NCI-H460 (cell line): ENCODE measurements around the gene ZNF423. TPM values are rescaled to one million over a fixed set of nuclear protein-coding genes. Genes with fewer than 3 reads are reported as not detected.

Experiments used
- DNase-seq: peaks from one replicate; pipeline ENCODE4 v3.0.0-alpha.2; 2016; ENCODE audit warnings: low read depth; ENCODE audit errors: extremely low read depth
- total RNA-seq: library from RNA; depleted of rRNA; stranded (reverse); fragments of >200 nt; shearing (Covaris generic); gene quantifications from 2 replicates; pipeline ENCODE4 v1.2.3, GENCODE V29; 2014

ZNF423 gene
- total RNA-seq, 1 experiment from 2014 or later, result not detected

GRCh38 chr16:49701789-49702494, 154.0 kb downstream of the ZNF423 start:
- DNase-seq, result no peak

DNA sequence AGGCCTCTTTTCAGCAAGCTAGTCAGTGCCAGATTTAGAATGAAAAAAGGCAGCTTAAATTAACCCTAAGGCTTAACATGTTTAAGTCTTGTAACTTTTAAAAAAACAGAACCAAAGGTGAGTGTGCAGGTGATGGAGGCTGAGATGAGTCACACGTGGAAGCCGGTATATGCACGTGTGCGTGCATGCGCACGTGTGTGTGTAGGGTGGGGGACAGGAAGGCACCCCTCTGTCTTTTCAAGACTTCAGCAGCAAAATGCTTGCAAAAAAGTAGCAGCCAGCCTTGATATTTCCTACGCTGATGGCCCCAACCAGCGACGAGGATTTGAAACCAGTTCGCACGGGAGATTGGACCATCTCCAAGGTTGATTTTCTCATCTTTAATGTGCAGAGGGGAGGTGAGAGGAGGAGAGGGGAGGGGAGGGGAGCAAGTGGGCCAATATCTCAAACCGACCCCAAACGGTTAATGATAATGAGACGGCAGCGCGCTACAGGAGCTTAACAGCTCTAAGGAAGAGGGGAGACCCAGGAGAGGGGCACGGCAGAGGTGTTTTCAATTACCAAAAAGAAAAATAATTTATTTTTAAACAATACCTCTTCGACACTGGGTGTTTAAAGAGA, 154.7 kb downstream of the ZNF423 start:
- no peak for DNase-seq

GRCh38 chr16:49700251-49701064, 155.5 kb downstream of the ZNF423 start:
- DNase-seq, result no peak

DNA sequence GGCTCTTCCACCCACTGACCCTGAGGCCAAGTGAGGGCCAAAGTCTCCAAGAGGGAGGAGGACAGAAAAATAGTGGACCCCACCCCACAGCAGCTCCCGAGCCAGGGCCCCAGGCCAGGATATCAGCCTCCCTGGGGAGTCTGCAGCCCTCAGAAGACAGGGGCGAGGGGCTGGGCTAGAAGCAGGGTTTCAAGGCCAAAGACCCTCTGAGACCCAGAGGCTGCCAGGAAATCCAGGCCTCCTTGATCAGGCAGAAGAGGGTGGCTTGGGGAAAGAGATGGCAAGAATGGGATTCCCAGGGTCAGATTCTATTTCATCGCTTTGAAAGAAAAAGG, 156.1 kb downstream of the ZNF423 start:
- no peak for DNase-seq

GRCh38 chr16:49698931-49699840, 156.7 kb downstream of the ZNF423 start:
- no peak for DNase-seq

DNA sequence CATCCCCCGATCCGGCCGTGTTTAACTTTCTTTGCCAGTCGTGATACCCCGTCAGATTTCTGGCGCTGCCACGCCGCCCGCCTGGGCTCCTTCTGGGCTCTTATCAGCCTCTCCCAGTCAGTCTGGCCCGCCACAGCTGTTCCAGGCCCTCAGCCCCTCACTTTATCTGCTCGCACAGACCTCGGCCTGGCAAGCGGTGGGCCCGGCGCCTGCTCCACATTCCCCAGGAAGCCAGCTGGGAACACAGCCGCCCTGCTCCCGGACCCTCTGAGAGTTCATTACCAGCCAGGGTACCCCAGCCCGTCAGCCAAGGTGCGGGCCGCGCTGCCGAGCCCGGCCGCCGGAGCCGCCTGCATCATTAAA, 157.5 kb downstream of the ZNF423 start:
- DNase-seq, result no peak

GRCh38 chr16:49697631-49698452, 158.1 kb downstream of the ZNF423 start:
- no peak for DNase-seq

DNA sequence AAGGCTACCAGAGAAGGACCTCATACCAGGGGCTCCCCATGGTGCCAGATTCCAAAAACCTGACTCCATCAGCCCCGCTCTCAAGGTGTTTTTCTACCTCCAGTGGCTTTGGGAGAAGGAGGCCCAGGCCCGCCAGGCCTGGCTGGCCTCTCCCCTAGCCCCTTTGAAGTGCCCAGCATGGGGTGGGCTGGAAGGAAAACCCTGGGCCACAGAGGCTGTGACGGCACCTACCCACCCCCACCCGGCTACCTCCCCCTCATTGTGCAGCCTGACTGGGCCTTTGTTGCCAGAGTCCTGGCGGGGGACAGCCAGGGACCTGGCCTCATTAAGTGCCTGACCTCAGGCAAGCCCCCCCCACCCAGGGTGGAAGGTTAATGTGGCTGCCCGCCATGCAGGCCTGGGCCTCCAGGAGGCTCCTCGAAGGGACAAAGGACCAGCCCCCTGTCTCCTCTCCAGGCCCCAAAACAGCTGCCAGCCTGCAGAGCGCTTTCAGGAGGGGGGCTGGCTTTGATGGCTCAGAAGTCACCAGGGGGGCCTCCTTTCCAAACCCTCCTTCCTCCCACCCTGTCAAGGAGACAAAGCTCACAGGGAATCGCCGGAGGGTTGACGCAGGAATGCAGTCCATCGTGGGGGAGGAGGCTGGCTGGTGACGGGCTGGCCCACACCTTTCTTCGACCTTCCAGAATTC, 159.4 kb downstream of the ZNF423 start:
- DNase-seq, result no peak

GRCh38 chr16:49695782-49696413, 160.0 kb downstream of the ZNF423 start:
- no peak for DNase-seq

DNA sequence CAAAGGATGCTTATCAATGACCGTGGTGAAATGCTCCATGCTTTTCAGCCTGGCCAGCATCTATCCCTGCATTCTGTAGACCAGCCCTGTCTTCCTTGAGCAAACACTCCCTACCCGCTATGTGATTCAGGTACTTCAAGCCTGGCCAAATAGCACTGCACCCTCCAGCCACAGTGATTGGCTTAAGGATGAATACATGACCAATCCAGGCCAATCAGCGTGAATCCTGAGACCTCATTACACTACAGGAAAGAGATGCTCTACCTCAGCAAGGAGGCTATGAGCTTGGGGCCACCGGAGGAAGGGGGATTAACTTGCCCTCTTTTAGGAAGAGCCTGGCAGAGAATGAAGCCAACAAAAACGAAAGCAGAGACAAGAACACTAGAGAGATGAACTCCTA, 162.5 kb downstream of the ZNF423 start:
- DNase-seq, result no peak

- DNase-seq, result no peak
Measured at GRCh38 chr16:49690778-49691177, 165.1 kb downstream of the ZNF423 start.

DNA sequence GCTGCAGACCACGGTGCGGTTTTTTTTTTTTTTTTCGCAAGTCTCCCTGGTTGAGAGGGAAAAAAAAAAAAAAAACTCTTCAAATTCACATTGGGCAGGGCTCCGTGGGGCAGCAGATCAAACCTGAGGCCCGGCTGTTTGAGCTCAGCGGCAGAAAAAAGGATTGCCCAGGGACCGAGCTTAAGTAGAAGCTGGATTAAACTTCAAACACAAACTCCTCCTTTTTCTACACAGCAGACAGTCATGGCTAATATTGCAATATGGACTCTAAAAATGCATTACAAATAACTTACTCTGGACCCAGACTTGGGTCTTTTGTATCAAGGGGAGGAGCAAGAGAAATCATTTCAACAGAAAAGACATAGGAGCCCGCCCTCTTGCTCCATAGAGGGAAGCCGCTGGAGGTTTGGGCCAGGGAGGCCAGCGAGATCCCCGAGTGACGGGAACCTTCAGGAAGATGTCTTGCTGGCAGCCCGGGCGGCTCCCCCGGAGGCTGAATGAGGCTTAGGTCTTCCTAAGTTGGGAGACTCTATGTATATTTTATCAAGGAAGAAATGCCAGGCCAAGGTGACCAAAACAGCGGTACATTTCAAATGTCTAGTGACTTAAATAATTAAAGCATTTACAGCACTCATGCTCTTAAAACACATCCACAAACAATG, 167.7 kb downstream of the ZNF423 start:
- DNase-seq, result no peak

DNA sequence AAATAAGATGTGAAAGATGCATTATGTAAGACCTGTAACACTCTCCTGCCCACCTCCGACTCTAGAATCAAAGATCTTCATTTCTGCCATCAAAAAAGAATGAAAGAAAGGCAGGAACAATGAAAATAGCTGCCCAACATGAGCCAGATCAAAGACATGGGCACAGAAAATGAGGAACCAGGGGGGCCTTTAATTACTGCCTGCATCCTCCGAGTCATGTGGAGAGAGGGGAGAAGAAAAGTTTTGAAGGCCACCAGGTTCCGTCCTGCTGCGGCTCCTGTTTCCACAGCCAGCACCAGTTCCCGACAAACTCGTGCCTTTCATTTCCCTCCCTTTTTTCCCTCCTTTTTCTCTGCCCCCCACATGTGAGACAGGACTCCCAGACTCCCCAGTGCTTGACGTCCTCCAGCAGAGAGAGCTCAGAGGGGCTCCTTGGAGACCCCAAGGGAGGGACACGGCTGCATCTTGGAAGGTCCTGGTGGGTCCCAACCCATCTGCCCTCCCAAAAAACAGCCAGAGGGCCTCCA, 168.4 kb downstream of the ZNF423 start:
- no peak for DNase-seq

GRCh38 chr16:49684696-49685095, 171.2 kb downstream of the ZNF423 start:
- DNase-seq, result no peak

- no peak for DNase-seq
Measured at GRCh38 chr16:49682577-49683165, 173.2 kb downstream of the ZNF423 start.

GRCh38 chr16:49681217-49681883, 174.6 kb downstream of the ZNF423 start:
- no peak for DNase-seq

DNA sequence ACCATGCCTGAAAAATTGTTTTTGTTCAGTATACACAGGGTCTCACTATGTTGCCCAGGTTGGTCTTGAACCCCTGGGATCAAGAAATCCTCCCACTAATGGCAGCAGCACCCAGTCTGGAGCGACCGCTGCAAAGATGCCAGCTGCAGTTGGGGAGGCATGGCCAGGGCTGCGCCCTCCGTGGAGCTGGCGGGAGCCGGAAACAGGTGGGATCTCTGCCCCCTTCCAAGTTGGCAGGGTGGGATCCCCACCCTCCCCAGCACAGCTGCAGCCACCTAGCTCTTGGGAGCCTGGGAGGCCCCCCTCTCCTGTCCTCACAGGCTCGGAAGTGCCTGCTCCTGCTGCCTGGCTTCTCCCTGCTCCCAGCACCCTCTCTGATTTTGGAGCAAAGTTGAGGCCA, 176.8 kb downstream of the ZNF423 start:
- no peak for DNase-seq
